Stimulated activated CD8-positive, alpha-beta memory T cell treated with anti-CD3 and anti-CD28 coated beads, Interleukin-15, amount 100 ng/mL, for 4 hours (primary cell): ENCODE data around the gene RAET1E.
"Not testable (repeated sequence)": the region's sequence is repeated elsewhere in the genome, so short reads cannot be mapped to it uniquely, and the experiment has no call there.

ENCODE experiments used
- DNase-seq, 2 donors: peaks; one replicate each; pipeline ENCODE4 v3.0.0-alpha.2; 2020; ENCODE audit warnings: low read depth in 2 of 2

Gene RAET1E

GRCh38 chr6:149862922-149863697 is 34.8 kb downstream of the RAET1E start:
- peak in 1 of 2 donors; percentile 4 for DNase-seq

GRCh38 chr6:149862424-149862738 is 35.5 kb downstream of the RAET1E start:
- not testable (repeated sequence) for DNase-seq

GRCh38 chr6:149861603-149862423 is 36.1 kb downstream of the RAET1E start:
- no peak for DNase-seq

GRCh38 chr6:149860834-149861602 is 36.9 kb downstream of the RAET1E start:
- no peak for DNase-seq

GRCh38 chr6:149860513-149860833 is 37.4 kb downstream of the RAET1E start:
- DNase-seq, result no peak

GRCh38 chr6:149859938-149860337 is 38.0 kb downstream of the RAET1E start:
- DNase-seq, result no peak

- no peak for DNase-seq
Observed at GRCh38 chr6:149859368-149859767, 38.5 kb downstream of the RAET1E start.

- DNase-seq, result no peak
Observed at GRCh38 chr6:149857541-149857940, 40.4 kb downstream of the RAET1E start.

- no peak for DNase-seq
Observed at GRCh38 chr6:149856256-149856994, 41.5 kb downstream of the RAET1E start.

- DNase-seq, result no peak
Observed at GRCh38 chr6:149855741-149856140, 42.2 kb downstream of the RAET1E start.

- no peak for DNase-seq
Observed at GRCh38 chr6:149855040-149855654, 42.8 kb downstream of the RAET1E start.

- no peak for DNase-seq
Observed at GRCh38 chr6:149854532-149854931, 43.4 kb downstream of the RAET1E start.

GRCh38 chr6:149854017-149854416 is 43.9 kb downstream of the RAET1E start:
- DNase-seq, result not testable (repeated sequence)

GRCh38 chr6:149852881-149853280 is 45.0 kb downstream of the RAET1E start:
- DNase-seq, result no peak

- no peak for DNase-seq
Observed at GRCh38 chr6:149852180-149852579, 45.7 kb downstream of the RAET1E start.

- no peak for DNase-seq
Observed at GRCh38 chr6:149851461-149852110, 46.3 kb downstream of the RAET1E start.

GRCh38 chr6:149848343-149848742 is 49.6 kb downstream of the RAET1E start:
- not testable (repeated sequence) for DNase-seq
